ENCODE data around the gene TLE1. TPM values are rescaled to one million over a fixed set of nuclear protein-coding genes. Genes with fewer than 3 reads are reported as not detected.
"Not testable (repeated sequence)": the region's sequence is repeated elsewhere in the genome, so short reads cannot be mapped to it uniquely, and the experiment has no call there.

The TLE1 gene
- total RNA-seq, 1 experiment from 2014 or later = 97.7 TPM

- Mint-ChIP-seq H3K4me3 (no peak overlapping the region), H3K27me3 (ENCODE audit: low read depth) (no peaks in the 10 kb centered on the region), H3K4me1 (no peaks in the 10 kb centered on the region), H3K36me3 (peaks cover 85% of the 10 kb centered on the region), H3K27ac (peak overlapping the region; percentile 22; the same call in 1 of the 2 replicates), H3K9me3 (peaks cover 3% of the 10 kb centered on the region; the same call in 1 of the 2 replicates)
- ATAC-seq = no peak
- ChIA-PET POLR2A (no interaction called here), CTCF (no interaction called here)
- DNase-seq (ENCODE audit: low spot score) = no peak
- TF ChIP-seq, protein P1, sequence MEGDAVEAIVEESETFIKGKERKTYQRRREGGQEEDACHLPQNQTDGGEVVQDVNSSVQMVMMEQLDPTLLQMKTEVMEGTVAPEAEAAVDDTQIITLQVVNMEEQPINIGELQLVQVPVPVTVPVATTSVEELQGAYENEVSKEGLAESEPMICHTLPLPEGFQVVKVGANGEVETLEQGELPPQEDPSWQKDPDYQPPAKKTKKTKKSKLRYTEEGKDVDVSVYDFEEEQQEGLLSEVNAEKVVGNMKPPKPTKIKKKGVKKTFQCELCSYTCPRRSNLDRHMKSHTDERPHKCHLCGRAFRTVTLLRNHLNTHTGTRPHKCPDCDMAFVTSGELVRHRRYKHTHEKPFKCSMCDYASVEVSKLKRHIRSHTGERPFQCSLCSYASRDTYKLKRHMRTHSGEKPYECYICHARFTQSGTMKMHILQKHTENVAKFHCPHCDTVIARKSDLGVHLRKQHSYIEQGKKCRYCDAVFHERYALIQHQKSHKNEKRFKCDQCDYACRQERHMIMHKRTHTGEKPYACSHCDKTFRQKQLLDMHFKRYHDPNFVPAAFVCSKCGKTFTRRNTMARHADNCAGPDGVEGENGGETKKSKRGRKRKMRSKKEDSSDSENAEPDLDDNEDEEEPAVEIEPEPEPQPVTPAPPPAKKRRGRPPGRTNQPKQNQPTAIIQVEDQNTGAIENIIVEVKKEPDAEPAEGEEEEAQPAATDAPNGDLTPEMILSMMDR (IDR thresholded peaks at IDR 0.05) = no peak
- TF ChIP-seq GABPB1 (CRISPR knock-in tag; IDR thresholded peaks at IDR 0.05) = peak; percentile 55
Observed at GRCh38 chr9:81609782-81610739, 79.3 kb downstream of the TLE1 start.

DNA sequence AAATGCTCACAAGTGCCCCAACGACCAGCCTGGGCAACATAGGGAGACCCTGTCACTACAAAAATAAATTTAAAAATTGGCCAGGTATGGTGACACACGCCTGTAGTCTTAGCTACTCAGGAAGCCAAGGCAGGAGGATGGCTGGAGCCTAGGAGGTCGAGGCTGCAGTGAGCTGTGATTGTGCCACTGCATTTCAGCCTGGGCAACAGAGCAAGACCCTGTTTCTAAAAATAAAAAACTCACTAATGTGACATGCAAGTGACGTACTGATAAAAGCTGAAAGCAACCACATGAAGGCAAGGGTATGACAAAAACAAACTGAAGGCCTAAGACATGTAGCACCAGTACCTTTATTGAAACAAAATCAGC lies 81.1 kb downstream of the TLE1 start:
- Mint-ChIP-seq H3K4me3 (no peak overlapping the region), H3K27ac (no peak overlapping the region), H3K4me1 (no peaks in the 10 kb centered on the region), H3K27me3 (ENCODE audit: low read depth) (no peaks in the 10 kb centered on the region), H3K9me3 (peaks cover 3% of the 10 kb centered on the region; the same call in 1 of the 2 replicates), H3K36me3 (peaks cover 85% of the 10 kb centered on the region)
- no peak for DNase-seq (ENCODE audit: low spot score)
- ChIA-PET POLR2A (no interaction called here), CTCF (no interaction called here)
- ATAC-seq = no peak
- TF ChIP-seq E2F4 (CRISPR knock-in tag; IDR thresholded peaks at IDR 0.05; ENCODE audit: borderline replicate concordance, low read depth) (no peak), ZNF121 (CRISPR knock-in tag; IDR thresholded peaks at IDR 0.05) (peak; percentile 77; the same call in 1 of the 2 replicates), ATF6 (CRISPR knock-in tag; IDR thresholded peaks at IDR 0.05) (no peak), RORB (CRISPR knock-in tag; IDR thresholded peaks at IDR 0.05) (no peak)
- TF ChIP-seq, protein P2, sequence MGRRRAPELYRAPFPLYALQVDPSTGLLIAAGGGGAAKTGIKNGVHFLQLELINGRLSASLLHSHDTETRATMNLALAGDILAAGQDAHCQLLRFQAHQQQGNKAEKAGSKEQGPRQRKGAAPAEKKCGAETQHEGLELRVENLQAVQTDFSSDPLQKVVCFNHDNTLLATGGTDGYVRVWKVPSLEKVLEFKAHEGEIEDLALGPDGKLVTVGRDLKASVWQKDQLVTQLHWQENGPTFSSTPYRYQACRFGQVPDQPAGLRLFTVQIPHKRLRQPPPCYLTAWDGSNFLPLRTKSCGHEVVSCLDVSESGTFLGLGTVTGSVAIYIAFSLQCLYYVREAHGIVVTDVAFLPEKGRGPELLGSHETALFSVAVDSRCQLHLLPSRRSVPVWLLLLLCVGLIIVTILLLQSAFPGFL (CRISPR knock-in tag; IDR thresholded peaks at IDR 0.05; ENCODE audit: borderline replicate concordance) = no peak

- no peak overlapping the region for H3K27ac Mint-ChIP-seq
- CTCF ChIA-PET = no interaction called here
- H3K4me1 Mint-ChIP-seq = peaks cover 1% of the 10 kb centered on the region
- ATAC-seq = no peak
- TF ChIP-seq, protein P3, sequence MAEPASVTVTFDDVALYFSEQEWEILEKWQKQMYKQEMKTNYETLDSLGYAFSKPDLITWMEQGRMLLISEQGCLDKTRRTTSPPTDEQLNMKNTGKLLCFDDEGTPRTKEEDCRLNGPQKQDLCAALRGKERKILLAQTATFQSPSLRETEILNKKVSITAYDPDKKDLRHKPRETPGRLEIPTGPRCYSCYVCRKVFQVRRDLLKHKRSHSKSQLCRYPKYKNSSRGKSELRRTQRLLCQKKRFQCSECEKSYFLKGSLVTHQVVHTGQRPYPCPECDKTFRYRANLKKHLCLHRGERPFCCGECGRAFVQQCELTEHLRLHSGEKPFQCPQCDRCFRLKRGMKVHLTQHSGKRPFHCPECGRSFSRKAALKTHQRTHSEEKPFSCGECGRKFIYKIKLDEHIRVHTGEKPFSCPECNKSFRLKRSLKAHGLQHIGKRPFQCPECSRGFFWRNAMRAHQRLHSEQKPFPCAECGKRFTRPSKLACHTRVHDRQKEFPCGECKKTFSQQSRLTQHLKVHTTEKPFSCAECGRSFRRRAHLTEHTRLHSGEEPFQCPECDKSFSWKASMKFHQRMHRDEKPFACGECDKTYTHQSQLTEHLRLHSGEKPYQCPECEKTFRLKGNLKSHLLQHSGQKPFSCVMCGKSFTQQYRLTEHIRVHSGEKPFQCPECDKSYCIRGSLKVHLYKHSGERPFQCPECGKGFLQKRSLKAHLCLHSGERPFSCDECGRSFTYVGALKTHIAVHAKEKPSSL (CRISPR knock-in tag; conservative IDR thresholded peaks at IDR 0.05) = no peak
- POLR2A ChIA-PET = no interaction called here
- H3K9me3 Mint-ChIP-seq = peaks cover 3% of the 10 kb centered on the region; the same call in 1 of the 2 replicates
- peaks cover 84% of the 10 kb centered on the region for H3K36me3 Mint-ChIP-seq
- DNase-seq (ENCODE audit: low spot score) = no peak
- H3K27me3 Mint-ChIP-seq (ENCODE audit: low read depth) = no peaks in the 10 kb centered on the region
- H3K4me3 Mint-ChIP-seq = no peak overlapping the region
Observed at GRCh38 chr9:81607593-81608288, 81.6 kb downstream of the TLE1 start.

DNA sequence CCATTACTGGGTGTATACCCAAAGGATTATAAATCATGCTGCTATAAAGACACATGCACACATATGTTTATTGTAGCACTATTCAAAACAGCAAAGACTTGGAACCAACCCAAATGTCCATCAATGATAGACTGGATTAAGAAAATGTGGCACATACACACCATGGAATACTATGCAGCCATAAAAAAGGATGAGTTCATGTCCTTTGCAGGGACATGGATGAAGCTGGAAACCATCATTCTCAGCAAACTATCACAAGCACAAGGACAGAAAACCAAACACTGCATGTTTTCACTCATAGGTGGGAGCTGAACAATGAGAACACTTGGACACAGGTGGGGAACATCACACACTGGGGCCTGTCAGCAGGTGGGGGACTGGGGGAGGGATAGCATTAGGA lies 83.1 kb downstream of the TLE1 start:
- POLR2A ChIA-PET; ATAC-seq; H3K27ac Mint-ChIP-seq; H3K9me3 Mint-ChIP-seq; CTCF ChIA-PET; DNase-seq (ENCODE audit: low spot score); H3K4me3 Mint-ChIP-seq; H3K27me3 Mint-ChIP-seq (ENCODE audit: low read depth): not testable (repeated sequence)
- Mint-ChIP-seq H3K4me1 (peaks cover 15% of the 10 kb centered on the region), H3K36me3 (peaks cover 86% of the 10 kb centered on the region)
